ENCODE data around the gene BLVRB. TPM values are rescaled to one million over a fixed set of nuclear protein-coding genes. Genes with fewer than 3 reads are reported as not detected.
"Not testable (repeated sequence)": the region's sequence is repeated elsewhere in the genome, so short reads cannot be mapped to it uniquely, and the experiment has no call there.

Gene BLVRB
- total and polyA plus RNA-seq, 7 donors: 74.1 to 204 (median 167) TPM

DNA sequence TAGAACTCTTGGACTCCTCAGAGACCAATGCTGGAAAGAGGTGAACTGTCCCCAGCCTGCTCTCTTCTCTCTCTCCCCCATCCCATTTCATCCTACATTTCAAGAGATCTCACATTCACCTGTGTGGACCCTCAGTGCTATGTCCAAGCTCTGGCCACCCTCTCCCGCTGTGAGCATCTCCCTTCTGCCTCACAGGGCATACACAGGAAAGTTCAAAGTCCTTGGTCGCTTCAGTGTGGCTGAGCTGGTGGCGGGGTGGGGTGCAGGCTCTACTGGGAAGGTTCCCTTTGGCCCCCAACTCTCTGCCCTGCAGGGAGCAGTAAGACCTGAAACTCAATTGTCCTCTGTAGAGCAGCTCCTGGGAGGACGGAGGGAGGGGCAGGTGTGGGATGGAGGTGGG is 28.2 kb upstream of the BLVRB start:
- no peak for DNase-seq
- no peaks in the 10 kb centered on the region for H3K9me3 ChIP-seq
- no peaks in the 10 kb centered on the region for H3K27me3 ChIP-seq (ENCODE audit: insufficient read depth in 3 of 3, low read length in 2 of 3)
- H3K4me3 ChIP-seq: no peak overlapping the region
- H3K27ac ChIP-seq: no peak overlapping the region
- no peak for ATAC-seq
- H3K36me3 ChIP-seq (ENCODE audit: insufficient read depth in 1 of 2, low read depth in 1 of 2): no peaks in the 10 kb centered on the region
- 57 to 67% (median 67%) methylated on average over 4 of the region's 4 CpGs for WGBS, 3 donors
- H3K4me1 ChIP-seq: no peaks in the 10 kb centered on the region
- TF ChIP-seq, protein P1, sequence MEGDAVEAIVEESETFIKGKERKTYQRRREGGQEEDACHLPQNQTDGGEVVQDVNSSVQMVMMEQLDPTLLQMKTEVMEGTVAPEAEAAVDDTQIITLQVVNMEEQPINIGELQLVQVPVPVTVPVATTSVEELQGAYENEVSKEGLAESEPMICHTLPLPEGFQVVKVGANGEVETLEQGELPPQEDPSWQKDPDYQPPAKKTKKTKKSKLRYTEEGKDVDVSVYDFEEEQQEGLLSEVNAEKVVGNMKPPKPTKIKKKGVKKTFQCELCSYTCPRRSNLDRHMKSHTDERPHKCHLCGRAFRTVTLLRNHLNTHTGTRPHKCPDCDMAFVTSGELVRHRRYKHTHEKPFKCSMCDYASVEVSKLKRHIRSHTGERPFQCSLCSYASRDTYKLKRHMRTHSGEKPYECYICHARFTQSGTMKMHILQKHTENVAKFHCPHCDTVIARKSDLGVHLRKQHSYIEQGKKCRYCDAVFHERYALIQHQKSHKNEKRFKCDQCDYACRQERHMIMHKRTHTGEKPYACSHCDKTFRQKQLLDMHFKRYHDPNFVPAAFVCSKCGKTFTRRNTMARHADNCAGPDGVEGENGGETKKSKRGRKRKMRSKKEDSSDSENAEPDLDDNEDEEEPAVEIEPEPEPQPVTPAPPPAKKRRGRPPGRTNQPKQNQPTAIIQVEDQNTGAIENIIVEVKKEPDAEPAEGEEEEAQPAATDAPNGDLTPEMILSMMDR (IDR thresholded peaks at IDR 0.05): no peak
- intact Hi-C loops (cut with DNase I): loop anchor here in 1 of 2 donors (2.0 kb wide), 1 partner anchor 17 kb away; no protein-coding TSS in a partner anchor

DNA sequence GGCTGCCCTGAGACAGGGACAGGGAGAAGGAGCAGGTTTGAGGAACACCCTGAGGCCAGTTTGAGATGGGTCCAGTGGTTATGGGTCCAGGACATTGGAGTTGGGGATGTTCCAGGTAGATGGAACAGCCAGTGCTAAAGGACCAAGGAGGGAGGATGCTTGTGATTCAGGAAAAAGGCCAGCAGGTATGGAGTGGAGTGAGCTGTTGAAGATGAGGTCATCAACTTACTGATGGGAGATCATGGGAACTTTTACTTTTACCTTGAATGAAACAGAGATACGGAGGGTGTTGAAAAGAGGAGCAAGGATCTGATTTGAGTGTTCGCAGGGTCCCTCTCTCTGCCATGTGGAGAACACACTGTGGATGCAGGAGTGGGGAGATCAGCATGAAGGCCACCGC is 26.7 kb upstream of the BLVRB start:
- Histone ChIP-seq H3K9me3 (no peaks in the 10 kb centered on the region), H3K27me3 (ENCODE audit: insufficient read depth in 3 of 3, low read length in 2 of 3) (peaks cover 0 to 1% (median 0%) of the 10 kb centered on the region in 3 donors), H3K4me3 (no peak overlapping the region), H3K4me1 (no peaks in the 10 kb centered on the region), H3K27ac (no peak overlapping the region), H3K36me3 (ENCODE audit: insufficient read depth in 1 of 2, low read depth in 1 of 2) (no peaks in the 10 kb centered on the region)
- whole genome bisulfite sequencing, 3 donors: 94 to 96% (median 95%) methylated on average over 3 of the region's 3 CpGs
- TF ChIP-seq, protein P1 (IDR thresholded peaks at IDR 0.05): no peak
- DNase-seq: no peak
- no peak for ATAC-seq
- intact Hi-C loops (cut with DNase I): no loop called here

DNA sequence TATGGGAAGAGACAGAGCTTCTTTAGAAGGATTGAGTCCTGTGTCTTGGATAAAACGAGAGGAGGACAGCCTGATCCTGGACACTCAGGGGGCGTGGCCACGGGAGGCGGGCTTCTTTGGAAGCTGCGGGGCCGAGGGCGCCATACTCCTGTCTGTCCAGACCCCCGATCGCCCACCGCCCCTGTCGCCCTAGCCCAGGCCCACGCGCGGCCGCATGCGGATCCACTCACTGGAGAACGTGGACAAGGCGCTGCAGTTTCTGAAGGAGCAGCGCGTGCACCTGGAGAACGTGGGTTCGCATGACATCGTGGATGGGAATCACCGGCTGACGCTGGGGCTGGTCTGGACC is 24.3 kb upstream of the BLVRB start:
- H3K4me3 ChIP-seq: no peak overlapping the region
- 58 to 72% (median 59%) methylated on average over 25 of the region's 25 CpGs for WGBS, 3 donors
- no peak for ATAC-seq
- peak in 1 of 2 donors; percentile 53 for DNase-seq
- H3K36me3 ChIP-seq (ENCODE audit: insufficient read depth in 1 of 2, low read depth in 1 of 2): no peaks in the 10 kb centered on the region
- no peaks in the 10 kb centered on the region for H3K4me1 ChIP-seq
- peaks cover 0 to 1% (median 0%) of the 10 kb centered on the region in 3 donors for H3K27me3 ChIP-seq (ENCODE audit: insufficient read depth in 3 of 3, low read length in 2 of 3)
- TF ChIP-seq, protein P1 (IDR thresholded peaks at IDR 0.05): no peak
- intact Hi-C loops (cut with DNase I): no loop called here
- no peaks in the 10 kb centered on the region for H3K9me3 ChIP-seq
- H3K27ac ChIP-seq: no peak overlapping the region

DNA sequence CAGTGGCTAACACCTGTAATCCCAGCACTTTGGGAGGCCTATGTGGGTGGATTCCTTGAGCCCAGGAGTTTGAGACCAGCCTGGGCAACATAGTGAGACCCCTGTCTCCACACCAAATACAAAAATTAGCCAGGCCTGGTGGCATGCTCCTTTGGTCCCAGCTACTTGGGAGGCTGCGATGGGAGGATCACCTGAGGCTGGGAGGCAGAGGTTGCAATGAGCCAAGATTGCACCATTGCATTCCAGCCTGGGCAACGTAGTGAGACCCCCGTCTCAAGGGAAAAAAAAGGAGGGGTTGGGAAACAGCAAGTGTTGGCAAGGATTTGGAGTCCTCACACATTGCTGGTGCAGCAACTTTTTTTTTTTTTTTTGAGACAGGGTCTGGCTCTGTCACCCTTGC is 20.5 kb upstream of the BLVRB start:
- intact Hi-C loops (cut with DNase I): no loop called here
- Histone ChIP-seq H3K27ac (no peak overlapping the region), H3K27me3 (ENCODE audit: insufficient read depth in 3 of 3, low read length in 2 of 3) (peaks cover 0 to 1% (median 0%) of the 10 kb centered on the region in 3 donors), H3K4me1 (no peaks in the 10 kb centered on the region), H3K4me3 (no peak overlapping the region), H3K36me3 (ENCODE audit: insufficient read depth in 1 of 2, low read depth in 1 of 2) (no peaks in the 10 kb centered on the region), H3K9me3 (no peaks in the 10 kb centered on the region)
- ATAC-seq (no peak), DNase-seq (no peak)
- TF ChIP-seq, protein P1 (IDR thresholded peaks at IDR 0.05): no peak
- 88 to 96% (median 90%) methylated on average over 3 of the region's 3 CpGs for WGBS, 3 donors

DNA sequence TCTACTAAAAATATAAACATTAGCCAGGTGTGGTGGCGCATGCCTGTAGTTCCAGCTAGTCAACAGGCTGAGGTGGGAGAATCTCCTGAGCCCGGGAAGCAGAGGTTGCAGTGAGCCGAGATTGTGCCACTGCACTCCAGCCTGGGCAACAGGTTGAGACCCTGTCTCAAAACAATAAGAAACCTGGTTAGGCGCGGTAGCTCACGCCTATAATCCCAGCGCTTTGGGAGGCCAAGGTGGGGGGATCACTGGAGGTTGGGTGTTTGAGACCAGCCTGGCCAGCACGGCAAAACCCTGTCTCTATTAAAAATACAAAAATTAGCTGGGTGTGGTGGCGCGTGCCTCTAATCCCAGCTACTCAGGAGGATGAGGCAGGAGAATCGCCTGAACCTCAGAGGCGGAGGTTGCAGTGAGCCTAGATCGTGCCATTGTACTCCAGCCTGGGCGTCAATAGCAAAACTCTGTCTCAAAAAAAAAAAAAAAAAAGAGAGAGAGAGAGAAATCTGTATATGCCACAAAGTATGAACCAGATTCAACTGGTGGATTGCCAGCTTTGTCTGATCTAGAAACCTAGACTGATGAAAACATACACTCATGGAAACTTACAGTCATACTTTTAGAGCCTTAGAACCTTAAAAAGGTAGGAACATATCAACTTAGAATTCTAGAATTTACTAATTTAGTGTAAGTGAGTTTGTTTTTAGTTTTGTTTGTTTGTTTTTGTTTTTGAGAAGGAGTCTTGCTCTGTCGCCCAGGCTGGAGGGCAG is 10.5 kb upstream of the BLVRB start:
- intact Hi-C loops (cut with DNase I): loop anchor here in 1 of 2 donors (10.0 kb wide), 1 partner anchor 109 kb away; no protein-coding TSS in a partner anchor
- not testable (repeated sequence) for H3K4me3 ChIP-seq; H3K9me3 ChIP-seq; H3K4me1 ChIP-seq; H3K27ac ChIP-seq; DNase-seq; H3K36me3 ChIP-seq (ENCODE audit: insufficient read depth in 1 of 2, low read depth in 1 of 2); H3K27me3 ChIP-seq (ENCODE audit: insufficient read depth in 3 of 3, low read length in 2 of 3); ATAC-seq
- 91% methylated on average over 15 of the region's 15 CpGs for WGBS, 3 donors

Data from psoas muscle (tissue), 8 donors.